Heart left ventricle (tissue), 13 donors: Measurements from ENCODE around the gene STX12.
"Not testable (repeated sequence)": the region's sequence is repeated elsewhere in the genome, so short reads cannot be mapped to it uniquely, and the experiment has no call there.

ENCODE experiments used
- CTCF ChIP-seq, 12 donors: fragments of 200-600 bp; sonication (generic) in 4 of 12; IDR thresholded peaks; one replicate each; pipeline versions ENCODE4 v1.5.0 to v1.8.0; 2018 to 2022; ENCODE audit warnings: antibody characterized with exemption in 12 of 12, mild to moderate bottlenecking in 5 of 12
- POLR2A ChIP-seq, 2 donors: fragments of 450-650 bp; IDR thresholded peaks; one replicate each; pipeline ENCODE4 v1.6.1; 2017; ENCODE audit warnings: antibody characterized with exemption in 2 of 2, mild to moderate bottlenecking in 2 of 2, moderate library complexity in 2 of 2
- donor health status: ischemic (EF 13 %, LVEDD 7.1; RV severe dilation, severe dysfunction).
- donor health status: DM: no; HTN: yes; CAD: no.
- donor health status: DM: no; HTN: no; CAD: no.
- donor health status: ischemic (EF 25% LVEDD 6.9; RV normal size, moderate dysfunction).
- donor health status: ischemic (EF 25% LVEDD 5.7; RV mildly dilated, moderate dysfunction).
- donor health status: ischemic (EF 35%, LVEDD 5.7; RV mildly dilated, moderate dysfunction).
- donor health status: nonischemic (EF 11% LVEDD 7.7; RV severe dilation, severe dysfunction).
- donor health status: DM: yes; HTN: yes; CAD: no.
- donor health status: PGD.
- donor health status: ischemic (EF 29% LVEDD 5.4; RV normal size, mild dysfunction).
- donor health status: nonischemic (EF 23%, LVEDD 6.1; RV moderate dilation, normal function).

- TF ChIP-seq CTCF, POLR2A (IDR thresholded peaks at IDR 0.05): not testable (repeated sequence)
Measured at GRCh38 chr1:27790270-27790669, 17.3 kb downstream of the STX12 start.
